NOMO-1 (cell line): Measurements from ENCODE around the gene LDLRAD2.
A peak's percentile ranks its signal among the peaks of the same experiment; 100 is the strongest.

Experiments
- DNase-seq, 2 experiments: peaks; one replicate each; lab custom pipeline; 2025; ENCODE audit not compliant: unreplicated experiment in 2 of 2; lab: John Stamatoyannopoulos, UW

Gene LDLRAD2

GRCh38 chr1:21841852-21842466, 29.9 kb downstream of the LDLRAD2 start:
- DNase-seq = no peak

- no peak for DNase-seq
Measured at GRCh38 chr1:21842606-21843162, 30.6 kb downstream of the LDLRAD2 start.

DNA sequence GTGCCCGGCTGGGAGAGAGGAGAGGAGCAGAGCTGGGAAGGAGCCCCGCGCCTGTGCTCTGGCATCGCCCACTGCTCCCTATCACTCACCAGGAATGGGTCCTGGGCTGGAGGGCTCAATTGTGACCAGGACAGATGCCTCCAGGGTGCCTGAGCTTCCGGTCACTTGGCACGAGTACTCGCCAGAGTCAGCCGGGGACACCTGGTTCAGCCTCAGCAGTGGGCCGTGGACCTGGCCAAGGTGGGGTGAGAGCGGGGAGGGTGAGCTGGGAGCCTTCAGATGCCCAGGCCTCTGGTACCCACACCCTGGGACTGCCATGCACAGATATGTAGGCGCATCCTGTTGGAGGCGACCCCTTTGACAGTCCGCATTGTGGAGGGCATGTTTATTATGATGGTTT, 31.1 kb downstream of the LDLRAD2 start:
- DNase-seq = no peak

DNA sequence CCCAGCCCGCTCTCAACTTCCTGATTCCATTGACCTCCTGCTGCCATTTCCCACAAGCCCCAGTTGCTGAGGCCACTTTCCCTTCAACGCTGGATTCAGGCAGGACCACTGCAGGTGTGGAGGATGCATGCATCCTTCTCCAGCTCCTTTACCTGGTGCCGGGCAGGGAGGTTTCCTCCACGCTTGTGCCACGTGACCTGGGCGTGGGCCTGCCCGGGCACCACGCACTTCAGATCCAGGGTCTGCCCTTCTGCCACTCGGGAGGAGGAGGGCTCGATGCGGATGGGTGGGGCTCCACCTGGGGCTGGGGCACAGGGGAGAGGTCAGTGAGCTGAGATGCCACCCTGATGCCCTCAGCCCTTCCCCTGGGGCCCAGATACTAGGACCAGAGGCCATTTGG, 31.9 kb downstream of the LDLRAD2 start:
- DNase-seq = no peak

DNA sequence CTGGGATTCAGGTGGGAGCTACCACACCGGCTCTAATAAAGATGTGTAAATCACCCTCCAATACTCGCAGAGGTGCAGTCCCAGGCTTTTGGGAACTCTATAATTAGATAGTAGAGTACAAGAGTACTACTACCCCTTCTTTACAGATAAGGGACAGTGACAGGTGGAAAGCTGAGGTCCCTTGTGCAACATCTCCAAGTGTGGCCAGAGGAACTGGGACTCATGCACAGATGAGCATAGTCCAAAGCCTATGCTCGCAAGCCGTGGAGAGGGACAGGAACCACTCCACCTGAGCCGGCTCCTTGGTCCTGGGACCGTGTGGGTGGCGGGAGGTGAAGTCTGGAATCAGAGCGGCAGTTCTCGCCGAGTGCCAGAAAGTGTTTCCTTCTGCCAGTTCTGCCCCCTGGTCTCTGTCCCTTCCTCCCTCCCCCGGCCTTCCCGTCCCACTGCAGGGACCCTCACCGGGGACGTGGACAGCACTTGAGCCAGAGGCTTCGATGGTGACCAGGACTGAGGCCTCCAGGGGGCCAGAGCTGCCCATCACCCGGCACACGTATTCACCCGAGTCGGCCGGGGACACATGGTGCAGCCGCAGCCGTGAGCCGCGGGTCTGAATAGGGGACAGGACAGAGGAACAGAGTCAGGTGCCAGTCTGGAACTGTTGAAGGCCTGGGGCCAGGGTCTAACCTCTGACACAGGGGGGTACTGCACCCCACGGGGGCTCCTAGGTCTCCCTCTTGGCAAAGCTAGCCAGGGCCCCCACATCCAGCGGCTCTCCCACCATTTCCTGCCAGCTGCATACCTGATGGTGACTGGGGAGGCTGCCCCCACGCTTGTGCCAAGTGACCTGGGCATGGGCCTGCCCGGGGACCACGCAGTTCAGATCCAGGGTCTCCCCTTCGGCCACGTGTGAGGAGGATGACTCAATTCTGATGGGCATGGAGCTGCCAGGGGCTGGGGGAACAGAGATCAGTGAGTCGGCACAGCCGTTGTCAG, 33.9 kb downstream of the LDLRAD2 start:
- DNase-seq = no peak

GRCh38 chr1:21847223-21848205, 35.4 kb downstream of the LDLRAD2 start:
- no peak for DNase-seq

DNA sequence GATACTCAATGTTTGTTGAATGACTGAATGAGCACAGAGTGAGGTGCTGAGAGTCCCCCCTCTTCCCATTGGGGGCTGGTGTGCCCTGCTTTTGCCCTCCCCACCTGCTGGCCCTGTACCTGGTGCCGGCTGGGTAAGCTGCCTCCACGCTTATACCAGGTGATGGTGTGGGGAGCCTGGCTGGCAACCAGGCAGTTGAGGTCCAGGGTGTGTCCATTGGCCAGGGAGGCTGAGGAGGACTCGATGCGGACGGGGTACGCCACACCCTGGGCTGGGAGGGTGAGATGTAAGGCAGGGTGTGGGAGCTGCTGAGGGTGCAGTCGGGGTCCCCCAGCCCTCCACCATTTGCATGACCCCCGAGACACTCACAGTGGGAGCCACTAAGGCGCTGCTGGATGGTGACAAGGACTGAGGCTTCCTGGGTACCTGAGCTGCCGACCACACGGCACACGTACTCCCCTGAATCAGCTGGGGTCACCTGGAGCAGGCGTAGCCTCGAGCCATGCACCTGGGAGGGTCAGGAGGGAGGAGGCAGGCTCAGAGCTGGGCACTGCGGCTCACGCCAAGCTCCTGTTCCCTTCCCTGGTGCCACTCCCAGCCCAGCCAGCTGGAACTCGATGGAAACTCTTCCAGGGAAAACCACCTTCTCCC, 36.6 kb downstream of the LDLRAD2 start:
- no peak for DNase-seq

GRCh38 chr1:21849909-21850576, 38.0 kb downstream of the LDLRAD2 start:
- DNase-seq = no peak

GRCh38 chr1:21851430-21852250, 39.6 kb downstream of the LDLRAD2 start:
- no peak for DNase-seq

DNA sequence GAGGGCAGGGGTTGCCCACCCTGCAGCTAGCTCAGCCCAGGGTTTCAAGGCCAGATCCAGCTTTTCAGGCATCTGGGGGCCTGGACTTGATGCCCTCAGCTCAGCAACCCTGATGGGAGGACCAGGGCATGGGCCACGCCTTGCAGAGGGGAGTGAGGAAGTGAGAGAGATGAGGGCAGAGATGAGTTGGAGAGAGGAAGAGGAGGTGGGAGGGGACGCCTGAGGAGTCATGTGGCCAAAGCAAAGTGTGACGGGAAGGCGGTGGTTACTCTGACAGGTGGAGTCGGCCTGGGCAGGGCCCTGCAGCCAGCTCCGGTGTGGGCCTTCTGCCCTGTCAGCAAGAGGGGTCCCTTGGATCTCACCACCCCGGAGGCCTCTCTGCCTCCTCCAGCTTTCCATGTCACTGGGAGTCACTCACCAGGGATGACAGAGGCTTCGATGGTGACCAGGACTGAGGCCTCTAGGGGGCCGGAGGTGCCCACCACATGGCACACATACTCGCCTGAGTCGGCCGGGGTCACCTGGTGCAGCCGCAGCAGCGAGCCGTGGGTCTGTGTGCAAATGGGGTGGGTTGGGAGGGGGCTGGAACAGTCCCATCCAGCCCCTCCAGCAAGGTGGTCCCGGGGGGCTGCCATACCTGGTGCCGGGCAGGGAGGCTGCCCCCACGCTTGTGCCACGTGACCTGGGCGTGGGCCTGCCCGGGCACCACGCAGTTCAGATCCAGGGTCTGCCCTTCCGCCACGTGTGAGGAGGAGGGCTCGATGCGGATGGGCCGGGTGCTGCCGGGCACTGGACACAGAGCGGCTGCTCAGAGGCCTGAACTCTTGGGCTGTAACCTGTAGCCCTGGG, 40.4 kb downstream of the LDLRAD2 start:
- peak; percentile 50 to 58 for DNase-seq

- no peak for DNase-seq
Measured at GRCh38 chr1:21853131-21853427, 41.0 kb downstream of the LDLRAD2 start.

DNA sequence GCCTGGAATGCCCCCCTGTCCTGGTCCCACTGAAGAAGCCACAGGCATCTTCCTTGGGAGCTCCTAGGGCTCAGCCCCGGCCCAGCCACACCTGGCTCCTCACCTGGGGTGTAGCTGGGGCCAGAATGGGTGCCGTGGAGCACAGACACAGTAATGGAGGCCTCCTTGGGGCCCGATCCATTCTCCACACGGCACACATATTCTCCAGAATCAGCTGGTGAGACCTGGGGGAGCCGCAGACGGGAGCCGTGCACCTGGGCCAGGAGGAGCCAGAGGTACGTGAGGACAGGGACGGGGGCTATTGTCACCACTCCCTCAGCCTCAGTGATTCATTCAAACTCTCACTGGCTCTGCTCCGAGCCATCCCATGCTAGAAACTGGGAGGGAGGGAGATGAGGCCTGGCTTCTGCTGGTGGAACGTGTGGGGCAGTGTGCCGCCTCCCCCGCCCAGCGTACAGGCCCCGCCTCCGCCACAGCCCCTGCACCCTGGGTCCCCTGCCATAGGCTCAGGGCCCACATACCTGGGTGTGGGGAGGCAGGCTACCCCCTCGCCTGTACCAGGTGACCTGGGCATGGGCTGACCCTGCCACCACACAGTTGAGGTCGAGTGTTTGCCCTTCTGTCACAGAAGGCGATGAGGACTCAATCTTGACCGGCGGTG, 42.2 kb downstream of the LDLRAD2 start:
- DNase-seq = no peak

- DNase-seq = no peak
Measured at GRCh38 chr1:21854751-21855131, 42.7 kb downstream of the LDLRAD2 start.

DNA sequence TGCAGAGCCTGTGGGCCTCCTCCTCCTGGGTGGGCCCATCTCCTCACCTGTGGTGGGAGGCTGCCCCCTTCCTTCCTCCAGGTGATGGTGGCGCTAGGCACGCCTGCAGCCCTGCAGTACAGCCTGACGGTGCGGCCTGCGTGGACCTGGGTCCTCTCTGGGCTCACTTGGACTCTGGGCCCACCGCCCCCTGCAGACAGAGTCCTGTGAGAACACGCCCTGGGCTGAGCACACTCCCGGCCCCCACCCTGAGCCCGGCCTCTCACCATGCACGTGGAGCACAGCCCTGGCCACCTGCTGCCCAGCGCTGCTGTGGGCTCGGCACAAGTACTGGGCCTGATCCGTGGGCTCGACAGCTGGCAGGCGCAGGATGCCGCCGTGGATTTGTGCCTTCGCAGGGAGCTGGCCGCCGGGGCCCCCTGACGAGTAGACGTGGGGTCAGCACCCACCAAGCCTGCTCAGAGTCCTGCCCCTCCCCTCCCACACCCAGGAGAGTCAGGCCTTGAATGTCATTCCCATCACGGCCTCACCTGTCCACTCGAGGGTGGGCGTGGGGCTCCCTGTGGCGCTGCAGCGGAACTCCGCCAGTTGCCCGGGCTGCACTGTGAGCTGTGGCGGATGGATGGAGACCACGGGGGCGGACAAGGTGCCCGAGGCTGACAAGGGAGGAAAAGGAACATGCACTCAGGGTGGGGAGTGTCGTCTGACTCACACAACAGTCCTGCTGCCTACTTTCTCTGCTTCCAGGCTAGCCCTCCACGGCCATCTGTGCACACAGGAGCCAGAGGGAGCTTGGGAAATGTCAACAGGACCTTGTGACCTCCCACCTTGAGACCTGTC, 43.4 kb downstream of the LDLRAD2 start:
- DNase-seq = no peak

GRCh38 chr1:21857142-21857839, 45.2 kb downstream of the LDLRAD2 start:
- no peak for DNase-seq
